Activated T-cell treated with anti-CD3 and anti-CD28 coated beads, Interleukin-2, amount 50 U/mL, for 48 hours (primary cell): ENCODE data around the gene SP4.
"Not testable (repeated sequence)": the region's sequence is repeated elsewhere in the genome, so short reads cannot be mapped to it uniquely, and the experiment has no call there.

Experiments used
- DNase-seq, 2 experiments: peaks; one replicate each; pipeline ENCODE4 v3.0.0-alpha.2; 2020

The SP4 gene

GRCh38 chr7:21532485-21532884, 104.6 kb downstream of the SP4 start:
- not testable (repeated sequence) for DNase-seq

GRCh38 chr7:21533646-21534045, 105.8 kb downstream of the SP4 start:
- DNase-seq, result not testable (repeated sequence)

DNA sequence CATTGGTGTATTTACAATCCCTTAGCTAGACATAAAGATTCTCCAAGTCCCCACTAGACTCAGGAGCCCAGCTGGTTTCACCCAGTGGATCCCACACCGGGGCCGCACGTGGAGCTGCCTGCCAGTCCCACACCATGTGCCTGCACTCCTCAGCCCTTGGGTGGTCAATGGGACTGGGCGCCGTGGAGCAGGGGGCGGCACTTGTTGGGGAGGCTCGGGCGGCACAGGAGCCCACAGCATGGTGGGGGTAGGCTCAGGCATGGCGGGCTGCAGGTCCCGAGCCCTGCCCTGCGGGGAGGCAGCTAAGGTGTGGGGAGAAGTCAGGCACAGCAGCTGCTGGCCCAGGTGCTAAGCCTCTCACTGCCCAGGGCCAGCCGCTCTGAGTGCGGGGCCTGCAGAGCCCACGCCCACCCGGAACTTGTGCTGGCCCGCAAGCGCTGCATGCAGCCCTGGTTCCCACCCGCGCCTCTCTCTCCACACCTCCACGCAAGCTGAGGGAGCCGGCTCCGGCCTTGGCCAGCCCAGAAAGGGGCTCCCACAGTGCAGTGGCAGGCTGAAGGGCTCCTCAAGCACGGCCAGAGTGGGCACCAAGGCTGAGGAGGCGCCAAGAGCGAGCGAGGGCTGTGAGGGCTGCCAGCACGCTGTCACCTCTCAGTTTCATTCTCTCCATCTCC, 108.7 kb downstream of the SP4 start:
- not testable (repeated sequence) for DNase-seq

DNA sequence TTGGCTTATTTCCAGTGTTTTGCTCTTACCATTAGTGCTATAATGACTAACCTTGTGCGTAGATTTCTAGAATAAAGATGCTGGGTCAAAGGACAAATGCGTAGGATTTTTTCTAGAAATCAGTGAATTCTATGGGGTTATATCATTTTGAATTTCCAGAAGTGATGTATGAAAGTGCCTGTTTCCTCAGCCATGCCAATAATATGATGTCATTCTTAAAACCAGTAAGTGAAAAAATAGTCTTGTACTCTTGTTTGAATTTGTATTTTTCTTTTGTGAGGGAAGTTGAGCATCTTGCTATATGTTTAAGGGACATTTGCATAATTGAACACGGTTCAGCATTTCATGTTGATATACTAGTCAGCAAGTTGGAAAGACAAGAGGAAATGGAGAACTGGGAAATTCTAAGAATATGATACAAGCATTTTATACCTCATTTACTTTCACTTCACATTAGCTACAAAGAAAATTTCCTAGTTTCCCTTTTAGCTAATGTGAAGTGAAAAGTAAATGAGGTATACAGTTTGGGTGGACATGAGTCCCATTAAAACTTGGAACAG, 111.1 kb downstream of the SP4 start:
- DNase-seq, result no peak

DNA sequence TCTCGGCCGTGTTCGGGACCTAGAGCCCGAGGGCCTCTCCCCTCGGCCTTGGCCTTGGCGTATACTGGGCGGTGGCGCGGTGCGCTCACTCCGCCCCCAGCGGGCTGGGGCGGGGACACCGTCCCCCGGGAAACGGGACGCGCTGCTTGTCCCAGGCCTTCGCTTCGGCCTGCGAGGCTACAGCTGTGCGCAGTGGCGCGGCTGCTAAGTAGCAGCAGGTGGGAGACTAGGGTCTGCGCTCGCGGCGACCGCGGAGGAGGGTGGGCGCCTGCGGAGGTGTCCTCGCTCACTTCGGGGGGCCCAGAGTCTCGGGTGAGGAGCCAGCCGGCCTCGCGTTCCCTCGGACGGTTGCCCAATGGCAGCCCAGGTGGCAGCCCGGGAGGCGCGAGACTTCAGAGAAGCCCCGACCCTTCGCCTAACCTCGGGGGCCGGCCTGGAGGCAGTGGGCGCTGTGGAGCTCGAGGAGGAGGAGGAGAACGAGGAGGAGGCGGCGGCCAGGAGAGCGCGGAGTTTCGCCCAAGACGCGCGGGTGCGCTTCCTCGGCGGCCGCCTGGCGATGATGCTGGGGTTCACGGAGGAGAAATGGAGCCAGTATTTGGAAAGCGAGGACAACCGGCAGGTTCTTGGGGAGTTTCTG, 115.1 kb downstream of the SP4 start, which contains the start of gene DNAH11:
Gene DNAH11, plus strand, starts transcription at position 149 of the 637 bp plus-strand sequence. Its CDS starts 207 bp downstream, at position 356.
- DNase-seq, result peak; percentile 46 to 60

GRCh38 chr7:21543528-21544302, 115.8 kb downstream of the SP4 start:
- peak in 1 of 2 experiments; percentile 43 for DNase-seq

GRCh38 chr7:21544303-21544656, 116.4 kb downstream of the SP4 start:
- DNase-seq, result no peak

DNA sequence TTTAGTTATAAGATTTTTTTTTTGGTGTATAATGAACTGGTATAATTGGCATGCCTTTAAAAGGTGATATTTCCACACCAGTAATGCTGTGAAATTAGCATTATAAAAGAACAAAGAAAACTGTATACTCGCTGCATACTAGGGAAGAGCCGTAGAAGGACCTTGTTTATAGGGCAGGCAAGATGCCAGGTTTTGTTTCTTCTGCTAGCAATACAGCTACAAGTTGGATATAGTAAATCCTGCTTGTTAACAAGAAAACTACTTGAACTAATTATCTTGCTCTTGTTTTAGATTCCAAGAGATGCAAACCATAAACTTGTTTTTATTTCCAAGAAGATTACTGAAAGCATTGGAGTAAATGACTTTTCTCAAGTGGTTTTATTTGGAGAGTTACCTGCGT, 116.8 kb downstream of the SP4 start:
- no peak for DNase-seq

- DNase-seq, result no peak
Measured at GRCh38 chr7:21547501-21547900, 119.6 kb downstream of the SP4 start.

GRCh38 chr7:21548491-21548890, 120.6 kb downstream of the SP4 start:
- DNase-seq, result no peak

DNA sequence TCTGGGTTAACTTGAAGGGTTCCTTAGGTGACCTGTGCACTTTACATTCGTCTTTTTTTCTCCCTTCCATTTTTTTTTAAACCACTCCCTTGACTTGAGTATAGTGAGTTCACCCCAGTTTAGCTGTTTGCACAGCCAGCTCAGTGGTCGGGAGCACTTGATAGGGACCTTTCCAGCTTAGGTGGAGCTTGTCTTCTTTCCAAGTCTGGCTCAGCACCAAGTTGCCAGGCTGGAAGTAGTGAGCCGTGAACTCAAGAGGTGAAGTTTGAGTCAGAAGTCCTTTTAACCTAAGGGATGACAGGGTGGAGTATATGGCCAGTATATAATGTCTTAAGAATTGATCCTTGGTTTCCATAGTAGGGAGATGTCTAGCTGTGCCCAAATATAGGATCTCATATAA, 122.2 kb downstream of the SP4 start:
- no peak for DNase-seq

- DNase-seq, result no peak
Measured at GRCh38 chr7:21550821-21551531, 123.1 kb downstream of the SP4 start.

DNA sequence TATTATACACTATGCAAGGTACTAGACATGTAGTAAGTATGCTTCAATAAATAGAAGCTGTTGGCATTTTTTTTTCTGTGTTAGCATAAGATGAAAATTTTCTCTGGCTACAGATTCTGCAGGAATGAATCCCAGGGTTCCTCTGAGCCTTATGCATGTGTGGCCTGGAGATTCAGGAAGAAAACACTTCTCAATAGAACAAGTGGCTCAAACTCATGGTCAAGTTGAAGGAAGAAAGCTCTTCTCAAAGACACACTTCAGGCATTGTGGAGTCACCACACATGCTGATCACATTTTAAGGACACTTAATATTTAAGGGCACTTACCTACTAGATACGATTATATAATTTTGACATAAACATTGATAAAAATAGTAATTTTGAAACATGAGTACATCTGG, 134.5 kb downstream of the SP4 start:
- DNase-seq, result no peak
